ENCODE data around the gene TMEM204. TPM values are rescaled to one million over a fixed set of nuclear protein-coding genes. Genes with fewer than 3 reads are reported as not detected.

TMEM204 gene
- total RNA-seq, 4 donors from 2014 or later: 13.7 to 26.0 (median 26.0) TPM

DNA sequence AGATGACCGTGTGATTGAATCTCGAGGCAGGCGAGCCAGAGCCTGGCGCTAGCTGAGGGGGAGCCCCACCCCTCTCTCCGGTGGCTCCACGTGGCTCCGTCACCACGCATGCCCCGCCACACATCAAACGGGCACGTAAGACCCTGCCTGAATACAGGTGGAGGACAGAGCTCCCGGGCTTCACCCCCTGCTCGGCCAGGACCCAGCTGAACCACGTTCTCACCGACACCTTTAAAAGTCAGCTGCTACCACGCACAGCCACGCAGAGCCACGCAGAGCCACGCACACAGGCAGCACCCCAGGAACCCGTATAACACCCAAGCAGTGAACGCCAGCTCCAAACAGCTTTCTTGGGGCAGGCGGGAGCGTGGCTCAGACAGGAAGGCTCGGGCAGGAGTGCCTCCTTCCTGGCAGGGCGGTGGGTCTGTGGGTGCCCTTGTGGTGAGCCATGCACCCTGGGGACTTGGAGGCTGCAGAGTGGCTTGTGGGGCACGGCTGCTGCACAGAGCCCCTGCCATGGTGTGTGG is 4.4 kb downstream of the TMEM204 start:
- no peak overlapping the region for H3K4me3 ChIP-seq (ENCODE audit: low read depth, poor library complexity, severe bottlenecking)
- no peak for DNase-seq (ENCODE audit: low spot score in 2 of 2)
- TF ChIP-seq, protein P1, sequence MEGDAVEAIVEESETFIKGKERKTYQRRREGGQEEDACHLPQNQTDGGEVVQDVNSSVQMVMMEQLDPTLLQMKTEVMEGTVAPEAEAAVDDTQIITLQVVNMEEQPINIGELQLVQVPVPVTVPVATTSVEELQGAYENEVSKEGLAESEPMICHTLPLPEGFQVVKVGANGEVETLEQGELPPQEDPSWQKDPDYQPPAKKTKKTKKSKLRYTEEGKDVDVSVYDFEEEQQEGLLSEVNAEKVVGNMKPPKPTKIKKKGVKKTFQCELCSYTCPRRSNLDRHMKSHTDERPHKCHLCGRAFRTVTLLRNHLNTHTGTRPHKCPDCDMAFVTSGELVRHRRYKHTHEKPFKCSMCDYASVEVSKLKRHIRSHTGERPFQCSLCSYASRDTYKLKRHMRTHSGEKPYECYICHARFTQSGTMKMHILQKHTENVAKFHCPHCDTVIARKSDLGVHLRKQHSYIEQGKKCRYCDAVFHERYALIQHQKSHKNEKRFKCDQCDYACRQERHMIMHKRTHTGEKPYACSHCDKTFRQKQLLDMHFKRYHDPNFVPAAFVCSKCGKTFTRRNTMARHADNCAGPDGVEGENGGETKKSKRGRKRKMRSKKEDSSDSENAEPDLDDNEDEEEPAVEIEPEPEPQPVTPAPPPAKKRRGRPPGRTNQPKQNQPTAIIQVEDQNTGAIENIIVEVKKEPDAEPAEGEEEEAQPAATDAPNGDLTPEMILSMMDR (IDR thresholded peaks at IDR 0.05): no peak
- no peak for TF ChIP-seq POLR2A (IDR thresholded peaks at IDR 0.05)
- intact Hi-C loops (cut with DNase I; ENCODE audit: low total_unique reads): no loop called here
- 81 to 84% methylated on average over 23 of the region's 26 CpGs for WGBS, 2 donors

DNA sequence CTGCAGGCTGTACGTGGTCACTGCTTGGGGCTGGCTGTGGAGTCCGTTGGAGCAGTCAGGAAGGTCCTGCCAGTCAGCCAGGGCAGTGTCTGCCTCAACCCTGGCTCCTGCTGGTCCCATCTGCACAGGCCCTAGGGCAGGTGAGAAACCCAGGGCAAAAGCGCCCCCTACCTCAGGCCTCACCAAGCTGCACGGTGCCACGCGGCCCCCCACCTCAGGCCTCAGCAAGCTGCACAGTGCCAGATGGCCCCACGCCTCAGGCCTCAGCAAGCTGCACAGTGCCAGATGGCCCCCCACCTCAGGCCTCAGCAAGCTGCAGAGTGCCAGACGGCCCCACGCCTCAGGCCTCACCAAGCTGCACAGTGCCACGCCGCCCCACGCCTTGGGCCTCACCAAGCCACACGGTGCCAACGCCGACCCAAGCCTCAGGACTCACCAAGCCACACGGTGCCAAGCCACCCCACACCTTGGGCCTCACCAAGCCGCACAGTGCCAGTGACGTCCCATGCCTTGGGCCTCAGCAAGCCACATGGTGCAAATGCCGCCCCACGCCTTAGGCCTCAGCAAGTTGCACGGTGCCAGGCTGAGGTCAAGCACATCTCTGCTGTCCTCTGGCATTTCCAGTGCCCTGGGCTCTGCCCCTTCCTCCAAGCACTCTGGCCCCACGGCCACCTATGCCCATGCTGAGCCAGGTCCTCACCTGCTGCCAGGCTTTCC is 5.5 kb downstream of the TMEM204 start:
- 85 to 87% methylated on average over 19 to 22 of the region's 22 CpGs for WGBS, 2 donors
- intact Hi-C loops (cut with DNase I; ENCODE audit: low total_unique reads): no loop called here
- TF ChIP-seq POLR2A (IDR thresholded peaks at IDR 0.05): no peak
- TF ChIP-seq, protein P1 (IDR thresholded peaks at IDR 0.05): no peak
- no peak overlapping the region for H3K4me3 ChIP-seq (ENCODE audit: low read depth, poor library complexity, severe bottlenecking)
- no peak for DNase-seq (ENCODE audit: low spot score in 2 of 2)

DNA sequence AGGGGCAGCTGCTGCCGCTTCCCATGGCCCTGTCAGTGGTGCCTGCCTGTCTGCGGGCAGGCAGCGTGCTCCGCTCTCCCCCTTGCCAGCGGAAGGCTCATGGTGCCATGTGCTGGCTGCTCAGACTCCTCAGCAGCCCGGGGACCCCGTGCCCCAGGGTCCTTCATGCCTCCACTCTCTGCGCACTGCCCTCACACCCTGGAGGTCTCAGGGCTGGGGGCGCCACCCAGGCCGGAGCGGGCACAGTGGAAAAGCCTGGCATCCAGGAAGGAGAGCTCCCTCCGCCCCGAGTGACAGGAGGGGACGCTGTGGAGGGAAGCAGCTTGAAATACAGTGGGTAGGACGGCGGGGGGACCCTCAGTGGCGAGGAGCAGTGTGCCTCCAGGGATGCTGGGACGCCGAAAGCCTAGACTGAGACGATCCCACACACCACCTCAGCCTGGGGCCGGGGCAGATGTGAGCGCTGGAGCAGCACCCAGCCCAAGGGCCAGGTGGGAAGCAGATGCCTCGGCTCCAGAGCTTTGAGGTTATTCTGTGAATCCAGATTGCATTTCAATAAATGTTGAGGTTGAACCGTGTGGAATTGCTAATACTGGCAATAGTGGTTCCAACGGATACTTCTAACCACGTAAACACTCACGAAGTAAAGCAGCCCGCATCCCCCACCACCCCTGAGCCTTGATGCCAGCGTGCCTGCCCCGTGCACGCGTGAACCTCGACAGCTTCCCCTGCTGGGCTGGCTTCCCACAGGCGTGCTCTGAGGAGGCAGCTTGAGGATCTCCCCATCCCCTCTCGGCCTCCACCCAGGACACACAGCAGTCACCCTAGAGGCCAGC is 6.5 kb downstream of the TMEM204 start:
- TF ChIP-seq, protein P1 (IDR thresholded peaks at IDR 0.05): no peak
- TF ChIP-seq POLR2A (IDR thresholded peaks at IDR 0.05): no peak
- DNase-seq (ENCODE audit: low spot score in 2 of 2): no peak
- intact Hi-C loops (cut with DNase I; ENCODE audit: low total_unique reads): no loop called here
- no peak overlapping the region for H3K4me3 ChIP-seq (ENCODE audit: low read depth, poor library complexity, severe bottlenecking)
- 80 to 88% methylated on average over 28 to 34 of the region's 35 CpGs for WGBS, 2 donors

DNA sequence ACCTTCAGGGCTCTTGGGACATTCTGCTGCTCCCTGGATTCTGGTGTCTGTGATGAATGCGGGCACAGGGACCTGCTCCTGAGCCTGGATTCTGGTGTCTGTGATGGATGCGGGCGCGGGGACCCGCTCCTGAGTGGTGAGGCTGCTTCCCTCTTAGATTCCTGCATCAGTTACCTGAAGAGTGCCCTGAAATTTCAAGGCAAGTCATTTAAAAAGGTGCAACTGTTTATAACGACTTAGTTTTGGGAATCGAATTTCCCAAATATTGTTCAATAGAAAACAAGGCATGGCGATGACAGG is 7.0 kb downstream of the TMEM204 start:
- WGBS, 2 donors: 82 to 90% methylated on average over 8 of the region's 8 CpGs
- no peak for DNase-seq (ENCODE audit: low spot score in 2 of 2)
- no peak overlapping the region for H3K4me3 ChIP-seq (ENCODE audit: low read depth, poor library complexity, severe bottlenecking)
- intact Hi-C loops (cut with DNase I; ENCODE audit: low total_unique reads): no loop called here
- no peak for TF ChIP-seq POLR2A (IDR thresholded peaks at IDR 0.05)
- TF ChIP-seq, protein P1 (IDR thresholded peaks at IDR 0.05): no peak

DNA sequence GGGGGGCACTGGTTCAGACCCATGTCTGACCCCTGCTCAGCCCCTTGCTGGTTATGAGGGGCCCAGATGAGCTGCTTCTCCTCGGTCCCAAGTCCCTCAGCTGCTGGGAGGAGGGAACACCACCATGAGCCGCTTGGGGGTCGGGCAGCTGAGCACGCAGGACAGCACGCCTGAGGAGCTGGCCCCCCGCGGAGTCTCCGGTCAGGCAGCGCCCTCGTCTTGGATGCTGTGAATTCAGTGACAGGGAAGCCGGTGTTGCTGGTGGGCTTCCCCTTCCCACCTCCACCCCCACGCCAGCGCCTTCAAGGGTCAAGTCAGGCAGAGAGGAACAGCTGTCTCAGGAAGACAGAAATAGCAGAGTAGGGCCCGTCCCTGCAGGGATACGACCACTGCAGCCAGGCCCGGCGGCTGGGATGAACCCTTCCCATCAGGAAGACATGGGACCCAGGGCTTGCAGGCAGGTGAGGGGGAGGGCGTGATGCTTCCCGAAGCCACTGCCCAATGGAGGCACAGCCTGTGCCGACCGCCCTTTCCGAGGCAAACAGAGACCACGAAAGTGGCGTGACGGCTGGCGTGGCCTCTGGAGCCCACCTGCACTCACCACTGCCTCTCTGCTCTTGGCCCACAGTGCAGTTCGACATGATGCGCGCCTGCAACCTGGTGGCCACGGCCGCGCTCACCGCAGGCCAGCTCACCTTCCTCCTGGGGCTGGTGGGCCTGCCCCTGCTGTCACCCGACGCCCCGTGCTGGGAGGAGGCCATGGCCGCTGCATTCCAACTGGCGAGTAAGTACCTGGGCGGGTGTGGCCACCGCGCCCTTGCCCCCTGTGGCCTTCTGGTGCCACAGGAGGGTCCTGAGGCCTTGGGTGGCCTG is 8.1 kb downstream of the TMEM204 start:
- no peak for DNase-seq (ENCODE audit: low spot score in 2 of 2)
- TF ChIP-seq POLR2A (IDR thresholded peaks at IDR 0.05): no peak
- TF ChIP-seq, protein P1 (IDR thresholded peaks at IDR 0.05): no peak
- intact Hi-C loops (cut with DNase I; ENCODE audit: low total_unique reads): no loop called here
- WGBS, 2 donors: 89 to 91% methylated on average over 39 to 41 of the region's 41 CpGs
- H3K4me3 ChIP-seq (ENCODE audit: low read depth, poor library complexity, severe bottlenecking): no peak overlapping the region

Measured in lower leg skin (tissue), 4 donors.